ENCODE results near the gene JAKMIP1.

JAKMIP1 gene

GRCh38 chr4:6199422-6199921 lies 877 bp downstream of the JAKMIP1 start:
- peak in 1 of 2 experiments; percentile 33 for DNase-seq

- DNase-seq: peak; percentile 33 to 44
Measured at GRCh38 chr4:6198768-6199421, 1.5 kb downstream of the JAKMIP1 start.

DNA sequence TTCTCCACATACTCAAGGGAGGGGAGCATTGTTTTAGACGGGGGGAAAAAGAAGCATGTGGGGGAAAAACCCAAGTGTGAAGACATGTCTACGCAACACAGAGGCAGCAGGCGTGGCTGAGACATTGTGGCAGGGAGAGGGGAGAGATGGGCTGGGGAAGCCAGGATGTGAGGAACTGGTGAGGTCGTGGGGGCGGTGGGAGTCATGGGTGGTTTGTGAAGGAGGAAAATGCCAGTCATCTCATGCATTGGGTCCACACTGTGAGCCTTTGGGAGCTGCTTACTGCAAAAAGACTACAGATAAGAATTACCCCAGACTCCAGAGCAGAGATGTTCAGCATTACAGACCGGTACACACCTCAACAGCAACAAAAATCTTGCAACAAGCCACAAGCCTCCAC lies 2.1 kb downstream of the JAKMIP1 start:
- peak; percentile 68 to 79 for DNase-seq

DNA sequence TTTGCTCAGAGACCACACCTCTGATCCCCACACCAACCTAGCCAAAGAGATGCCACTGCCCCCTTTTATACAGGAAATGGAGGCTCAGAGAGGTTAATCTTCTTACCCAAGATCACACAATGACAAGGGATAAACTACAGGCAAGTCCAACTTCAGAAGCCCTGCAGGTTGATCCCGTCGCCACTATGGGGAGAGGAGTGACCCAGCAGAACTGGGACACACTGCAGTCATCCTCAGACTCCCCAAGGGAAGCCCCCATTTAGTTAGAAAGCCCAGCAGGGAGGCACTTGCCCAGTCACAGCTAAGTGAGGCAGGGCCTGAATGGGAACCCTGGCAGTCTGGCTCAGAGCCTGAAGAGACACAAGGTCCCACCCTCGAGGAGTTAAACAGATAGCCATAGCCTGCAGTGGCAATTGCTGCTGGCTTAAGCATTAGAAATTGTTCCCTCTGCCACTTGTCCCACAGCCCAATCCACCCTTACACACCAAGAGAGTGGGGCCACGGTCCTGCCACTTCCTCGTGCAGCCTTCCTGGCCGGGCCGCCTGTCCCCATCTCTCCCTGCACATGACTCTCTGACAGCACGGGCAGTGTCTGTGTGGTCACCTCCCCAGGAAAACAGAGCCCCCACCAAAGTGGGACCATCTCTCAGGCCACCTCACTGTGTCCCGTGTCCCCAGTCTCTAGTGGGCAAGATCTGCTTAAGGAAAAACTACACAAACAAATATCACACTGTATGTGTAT lies 2.7 kb downstream of the JAKMIP1 start:
- DNase-seq: no peak

DNA sequence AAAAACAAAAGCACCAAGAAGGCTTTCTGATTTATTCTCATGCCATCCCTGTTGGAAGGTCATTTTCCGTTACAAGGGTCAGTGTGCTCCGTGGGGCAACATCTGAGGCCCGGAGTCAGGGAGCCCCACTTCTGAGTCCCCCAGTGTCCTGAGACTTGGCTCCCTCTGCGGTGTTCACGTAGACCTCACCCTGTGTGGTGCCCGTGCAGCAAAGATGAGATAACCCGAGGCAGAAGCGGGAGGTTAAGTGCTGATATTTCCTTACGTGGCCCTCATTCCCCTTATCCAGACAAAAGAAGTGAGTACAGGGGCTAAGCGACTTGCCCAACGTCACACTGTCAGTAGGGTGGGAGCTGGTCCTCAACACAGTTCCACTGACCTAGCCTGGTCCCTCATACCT lies 3.5 kb downstream of the JAKMIP1 start:
- DNase-seq: no peak

DNA sequence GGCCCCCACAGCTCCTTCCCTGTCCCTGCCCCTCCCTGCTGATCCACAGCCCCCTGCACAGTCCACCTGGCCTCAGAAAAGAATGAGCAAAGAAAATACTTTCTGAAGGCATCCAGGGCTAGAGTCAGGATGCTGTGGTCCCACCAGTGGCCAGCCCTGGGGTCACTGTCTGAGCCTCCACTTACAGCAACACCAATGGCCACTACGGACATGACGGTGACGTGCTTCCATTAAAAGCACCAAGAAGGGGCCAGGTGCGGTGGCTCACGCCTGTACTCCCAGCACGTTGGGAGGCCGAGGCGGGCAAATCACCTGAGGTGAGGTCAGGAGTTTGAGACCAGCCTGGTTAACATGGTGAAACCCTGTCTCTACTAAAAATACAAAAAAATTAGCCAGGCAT lies 4.0 kb downstream of the JAKMIP1 start:
- DNase-seq: no peak

GRCh38 chr4:6195602-6196319 lies 4.6 kb downstream of the JAKMIP1 start:
- DNase-seq: no peak

GRCh38 chr4:6194458-6195195 lies 5.7 kb downstream of the JAKMIP1 start:
- no peak for DNase-seq

DNA sequence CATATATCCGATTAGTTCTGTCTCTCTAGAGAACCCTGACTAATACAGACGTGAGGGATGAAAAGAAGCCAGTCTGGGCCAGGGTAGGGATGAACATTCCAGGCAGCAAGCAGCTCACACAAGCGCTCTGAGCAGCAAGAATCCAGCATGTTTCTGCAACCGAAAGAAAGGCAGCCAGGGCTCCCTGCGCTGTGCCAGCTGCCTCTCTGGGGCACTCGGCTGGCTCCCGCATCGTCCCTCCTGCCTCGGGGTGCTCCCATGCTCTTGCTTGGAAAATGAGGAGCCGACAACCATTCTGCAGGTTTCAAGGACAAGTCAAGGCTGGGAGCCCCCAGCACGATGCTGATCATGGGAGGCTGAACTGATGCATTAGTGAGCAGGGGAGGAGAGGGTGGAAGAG lies 7.0 kb downstream of the JAKMIP1 start:
- DNase-seq: no peak

- no peak for DNase-seq
Measured at GRCh38 chr4:6192245-6192644, 8.1 kb downstream of the JAKMIP1 start.

DNA sequence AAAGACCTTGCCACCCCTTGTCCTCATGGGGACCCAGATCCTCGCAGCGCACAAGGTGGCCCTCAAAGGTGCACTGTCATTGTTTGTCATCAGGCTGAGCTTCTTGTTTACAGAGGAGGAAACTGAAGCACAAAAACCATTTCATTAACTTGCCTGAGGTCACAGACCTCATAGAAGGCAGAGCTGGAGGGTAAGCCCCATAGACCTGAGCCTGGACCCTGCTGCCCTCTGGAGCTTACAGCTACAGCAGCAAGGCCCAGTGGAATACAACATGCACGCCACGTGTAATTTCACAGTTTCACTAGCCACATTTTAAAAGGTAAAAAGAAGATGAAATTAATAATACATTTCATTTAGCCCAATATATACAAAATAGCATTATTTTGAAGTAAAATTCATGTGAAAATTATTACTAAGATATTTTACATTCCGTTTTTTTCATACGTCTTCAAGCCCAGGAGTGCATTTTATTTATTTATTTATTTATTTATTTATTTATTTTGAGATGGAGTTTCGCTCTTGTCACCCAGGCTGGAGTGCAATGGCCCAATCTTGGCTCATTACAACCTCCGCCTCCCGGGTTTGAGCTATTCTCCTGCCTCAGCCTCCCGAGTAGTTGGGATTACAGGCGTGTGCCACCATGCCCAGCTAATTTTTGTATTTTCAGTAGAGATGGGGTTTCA lies 8.8 kb downstream of the JAKMIP1 start:
- DNase-seq: no peak

DNA sequence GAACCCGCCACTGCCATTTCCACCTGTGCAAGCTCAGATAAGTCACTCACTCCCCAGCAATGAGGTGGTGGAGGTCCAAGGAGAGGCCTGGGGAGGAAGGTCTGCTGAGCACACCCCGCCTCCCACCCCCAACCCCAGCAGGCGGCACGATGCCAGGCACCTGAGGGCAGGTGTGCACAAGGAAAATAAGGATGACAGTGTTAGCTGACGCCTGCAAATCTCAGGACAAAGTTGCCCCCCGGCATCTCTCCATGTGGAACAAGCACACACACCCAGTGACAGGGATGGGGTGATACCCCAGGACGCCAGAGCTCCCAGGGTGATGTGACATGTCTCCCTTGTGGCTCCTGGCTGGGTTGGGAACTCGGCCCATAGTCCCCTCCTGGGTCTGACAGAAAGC lies 9.9 kb downstream of the JAKMIP1 start:
- DNase-seq: no peak

DNA sequence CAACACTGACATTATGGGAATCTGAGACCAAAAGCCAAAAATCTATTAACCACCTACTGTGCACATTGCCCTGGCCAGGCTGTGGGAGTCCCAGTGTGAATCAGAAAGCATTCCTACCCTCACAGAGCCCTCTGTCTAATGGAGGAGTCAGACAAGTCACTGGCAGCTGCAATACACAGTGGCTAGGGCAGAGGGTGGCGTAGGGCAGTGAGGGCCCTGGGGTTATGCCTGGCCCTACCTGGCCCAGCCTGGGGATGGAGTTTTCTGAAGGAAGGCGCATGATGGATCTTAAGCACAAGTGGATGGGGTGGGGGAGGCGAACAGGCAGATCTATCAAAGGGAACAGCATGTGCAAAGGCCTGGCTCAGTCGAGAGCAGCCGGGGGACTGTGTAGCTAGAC lies 10.8 kb downstream of the JAKMIP1 start:
- no peak for DNase-seq

- DNase-seq: no peak
Measured at GRCh38 chr4:6188687-6189305, 11.6 kb downstream of the JAKMIP1 start.

- no peak for DNase-seq
Measured at GRCh38 chr4:6184169-6184568, 16.2 kb downstream of the JAKMIP1 start.

DNA sequence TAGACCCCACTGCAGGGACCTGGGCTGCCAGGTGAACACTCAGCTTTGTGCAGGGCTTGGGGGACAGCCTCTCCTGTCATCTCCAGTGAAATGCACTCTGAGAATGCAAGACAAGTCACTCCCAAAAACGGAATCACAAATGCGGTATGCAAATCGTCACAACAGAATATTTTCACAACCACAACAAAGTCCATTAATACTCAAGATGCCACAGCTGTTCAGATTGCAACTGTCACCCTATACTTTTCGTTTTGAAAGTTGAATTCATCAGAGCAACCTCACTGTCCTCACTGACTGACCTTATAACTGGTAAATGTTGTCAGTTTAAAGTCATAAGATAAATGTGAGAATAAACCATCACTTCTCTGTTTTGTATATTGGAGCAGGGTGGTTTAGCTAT lies 16.6 kb downstream of the JAKMIP1 start:
- DNase-seq: peak in 1 of 2 experiments; percentile 24

- DNase-seq: no peak
Measured at GRCh38 chr4:6182376-6183280, 17.7 kb downstream of the JAKMIP1 start.

DNA sequence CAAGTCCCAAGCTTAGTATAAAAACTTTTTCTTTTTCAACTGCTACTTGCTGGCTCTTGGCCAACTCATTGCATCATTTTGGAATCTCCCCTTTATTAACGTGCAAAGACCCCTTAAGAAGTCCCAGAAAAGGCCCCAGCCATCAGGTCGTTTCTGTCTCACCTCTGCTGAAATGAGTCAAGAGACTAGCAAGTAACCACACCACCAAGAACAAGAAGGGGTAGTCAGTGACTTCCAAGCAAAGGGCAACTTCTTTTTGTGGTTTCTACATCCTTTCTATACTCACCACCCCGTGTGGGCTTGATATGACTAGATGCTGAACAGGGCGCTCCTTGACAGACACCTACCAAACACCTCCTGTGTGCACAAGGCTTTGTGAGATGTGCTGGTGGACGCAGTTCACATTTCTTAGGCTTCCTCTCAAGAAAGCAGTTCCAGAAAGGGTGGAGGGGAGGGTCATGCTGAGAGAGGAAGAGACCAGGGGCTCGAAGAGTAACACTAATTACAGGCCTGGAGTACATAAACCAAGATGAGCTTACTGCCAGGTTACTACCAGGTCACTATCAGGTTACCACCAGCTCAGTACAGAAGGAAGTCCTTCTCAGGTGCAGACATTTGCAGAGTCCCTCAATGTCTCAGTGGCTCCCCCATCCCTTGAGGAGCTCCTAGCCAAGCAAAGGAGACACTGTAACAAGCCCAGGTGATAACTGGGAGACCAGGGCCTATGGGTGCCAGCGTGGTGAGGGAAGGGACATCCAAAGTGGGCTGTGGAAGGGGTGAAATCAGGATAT lies 19.3 kb downstream of the JAKMIP1 start:
- peak; percentile 46 to 63 for DNase-seq

DNA sequence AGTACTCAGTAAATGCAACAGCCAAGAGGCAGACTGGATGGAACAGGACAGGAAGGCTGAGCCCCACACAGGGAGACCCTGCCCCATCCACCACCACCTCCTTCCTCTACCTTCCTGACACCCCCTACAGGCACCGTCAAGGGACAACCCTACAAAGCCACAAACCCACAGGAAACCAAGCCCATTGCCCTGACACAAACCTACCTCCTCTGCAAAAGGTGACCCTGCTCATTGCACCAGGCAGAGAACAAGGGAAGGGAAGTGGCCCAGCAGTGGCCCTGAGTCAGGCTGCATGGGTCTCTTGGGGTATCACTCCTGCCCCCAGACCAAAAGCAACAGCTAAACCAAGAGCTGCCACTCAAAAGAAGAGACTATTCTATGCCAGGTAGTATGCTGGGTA lies 21.0 kb downstream of the JAKMIP1 start:
- peak in 1 of 2 experiments; percentile 26 for DNase-seq

DNA sequence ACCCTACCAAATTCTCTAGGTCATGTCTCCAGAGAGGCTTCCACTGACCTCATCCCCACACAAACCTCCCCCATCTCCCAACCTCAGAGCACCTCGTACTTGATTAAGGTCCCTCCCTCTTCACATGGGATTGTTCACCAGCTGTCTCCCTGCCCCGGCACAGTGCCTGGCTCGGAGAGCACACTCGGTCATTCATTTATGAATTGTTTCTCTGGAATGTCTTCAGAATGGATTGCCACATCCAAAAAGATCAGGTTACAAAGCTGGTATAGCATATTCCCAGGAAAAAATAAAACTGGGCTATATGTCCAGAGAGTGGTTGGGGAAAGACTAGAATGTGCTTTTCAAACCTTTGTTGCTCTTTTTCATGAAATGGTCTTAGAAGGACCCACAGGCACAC lies 21.6 kb downstream of the JAKMIP1 start:
- no peak for DNase-seq
